NCI-H2107 treated with DMSO at 0.1 percent for 48 hours (cell line): Measurements from ENCODE around the gene KANSL1.
"Not testable (repeated sequence)": the region's sequence is repeated elsewhere in the genome, so short reads cannot be mapped to it uniquely, and the experiment has no call there.

Experiments
- DNase-seq: peaks from one replicate; lab custom pipeline; 2025; ENCODE audit not compliant: unreplicated experiment; lab: John Stamatoyannopoulos, UW

The KANSL1 gene

GRCh38 chr17:46193626-46194392, 580 bp upstream of the KANSL1 start:
- peak; percentile 87 for DNase-seq

GRCh38 chr17:46192439-46193150, 634 bp downstream of the KANSL1 start:
- peak; percentile 82 for DNase-seq

- no peak for DNase-seq
These were observed 1.1 kb downstream of the KANSL1 start for GRCh38 chr17:46192189-46192438.

- DNase-seq: peak; percentile 81
These were observed 1.7 kb downstream of the KANSL1 start for GRCh38 chr17:46191322-46192188.

- DNase-seq: no peak
These were observed 2.5 kb downstream of the KANSL1 start for GRCh38 chr17:46190763-46191162.

GRCh38 chr17:46186827-46187235, 6.4 kb downstream of the KANSL1 start:
- DNase-seq: peak; percentile 44

- no peak for DNase-seq
These were observed 8.5 kb downstream of the KANSL1 start for GRCh38 chr17:46184696-46185095.

- not testable (repeated sequence) for DNase-seq
These were observed 9.8 kb downstream of the KANSL1 start for GRCh38 chr17:46183383-46183782.

- no peak for DNase-seq
These were observed 10.3 kb downstream of the KANSL1 start for GRCh38 chr17:46182961-46183360.

GRCh38 chr17:46181940-46182339, 11.3 kb downstream of the KANSL1 start:
- no peak for DNase-seq

- DNase-seq: not testable (repeated sequence)
These were observed 11.9 kb downstream of the KANSL1 start for GRCh38 chr17:46181316-46181715.

GRCh38 chr17:46180892-46181274, 12.3 kb downstream of the KANSL1 start:
- DNase-seq: no peak

- DNase-seq: not testable (repeated sequence)
These were observed 12.9 kb downstream of the KANSL1 start for GRCh38 chr17:46180185-46180891.

- DNase-seq: no peak
These were observed 13.7 kb downstream of the KANSL1 start for GRCh38 chr17:46179375-46179999.

GRCh38 chr17:46178550-46179214, 14.5 kb downstream of the KANSL1 start:
- DNase-seq: peak; percentile 20

- DNase-seq: no peak
These were observed 16.3 kb downstream of the KANSL1 start for GRCh38 chr17:46176975-46177374.

- no peak for DNase-seq
These were observed 17.3 kb downstream of the KANSL1 start for GRCh38 chr17:46175891-46176290.

GRCh38 chr17:46173153-46173552, 20.1 kb downstream of the KANSL1 start:
- no peak for DNase-seq

- no peak for DNase-seq
These were observed 21.3 kb downstream of the KANSL1 start for GRCh38 chr17:46171939-46172338.
